ENCODE results near the gene KRT34.
"Not testable (repeated sequence)": the region's sequence is repeated elsewhere in the genome, so short reads cannot be mapped to it uniquely, and the experiment has no call there.

KRT34 gene

GRCh38 chr17:41390411-41390938, 8.4 kb upstream of the KRT34 start:
- no peaks in the 10 kb centered on the region for H3K4me1 ChIP-seq (ENCODE audit: control insufficient read depth in 1 of 2, insufficient read depth in 2 of 2, low read length in 2 of 2)
- H3K9me3 ChIP-seq (ENCODE audit: control insufficient read depth in 1 of 2, low read length in 2 of 2): peaks cover 0 to 19% of the 10 kb centered on the region in 2 donors
- H3K36me3 ChIP-seq (ENCODE audit: control insufficient read depth in 1 of 2, insufficient read depth in 2 of 2, low read length in 2 of 2): no peaks in the 10 kb centered on the region
- H3K27me3 ChIP-seq (ENCODE audit: low read depth, low read length): no peaks in the 10 kb centered on the region
- no peak overlapping the region for H3K4me3 ChIP-seq (ENCODE audit: low read depth in 1 of 2, low read length in 2 of 2)
- no peak overlapping the region for H3K27ac ChIP-seq (ENCODE audit: low read length)

GRCh38 chr17:41387670-41388069, 5.6 kb upstream of the KRT34 start:
- Histone ChIP-seq H3K36me3 (ENCODE audit: control insufficient read depth in 1 of 2, insufficient read depth in 2 of 2, low read length in 2 of 2) (no peaks in the 10 kb centered on the region), H3K4me1 (ENCODE audit: control insufficient read depth in 1 of 2, insufficient read depth in 2 of 2, low read length in 2 of 2) (no peaks in the 10 kb centered on the region), H3K27ac (ENCODE audit: low read length) (no peak overlapping the region), H3K4me3 (ENCODE audit: low read depth in 1 of 2, low read length in 2 of 2) (no peak overlapping the region), H3K9me3 (ENCODE audit: control insufficient read depth in 1 of 2, low read length in 2 of 2) (peaks cover 0 to 19% of the 10 kb centered on the region in 2 donors), H3K27me3 (ENCODE audit: low read depth, low read length) (no peaks in the 10 kb centered on the region)

DNA sequence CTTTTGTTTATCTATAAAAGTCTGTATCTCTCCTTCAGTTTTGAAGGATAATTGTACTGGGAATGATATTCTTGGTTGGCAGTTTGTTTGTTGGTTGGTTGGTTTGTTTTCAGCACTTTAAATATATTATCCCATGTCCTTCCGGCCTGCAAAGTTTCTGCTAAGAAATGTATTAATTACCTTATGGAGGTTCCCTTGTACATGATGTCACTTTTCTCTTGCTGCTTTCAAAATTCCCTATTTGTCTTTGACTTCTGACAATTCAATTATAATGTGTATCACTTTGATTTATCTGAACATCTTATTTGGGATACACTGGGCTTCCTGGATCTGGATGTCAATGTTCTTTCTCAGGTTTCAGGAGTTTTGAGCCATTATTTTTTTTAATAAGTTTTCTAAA, 4.1 kb upstream of the KRT34 start:
- no peaks in the 10 kb centered on the region for H3K36me3 ChIP-seq (ENCODE audit: control insufficient read depth in 1 of 2, insufficient read depth in 2 of 2, low read length in 2 of 2)
- H3K9me3 ChIP-seq (ENCODE audit: control insufficient read depth in 1 of 2, low read length in 2 of 2): peaks cover 0 to 19% of the 10 kb centered on the region in 2 donors
- no peaks in the 10 kb centered on the region for H3K4me1 ChIP-seq (ENCODE audit: control insufficient read depth in 1 of 2, insufficient read depth in 2 of 2, low read length in 2 of 2)
- H3K4me3 ChIP-seq (ENCODE audit: low read depth in 1 of 2, low read length in 2 of 2): no peak overlapping the region
- H3K27ac ChIP-seq (ENCODE audit: low read length): no peak overlapping the region
- no peaks in the 10 kb centered on the region for H3K27me3 ChIP-seq (ENCODE audit: low read depth, low read length)

DNA sequence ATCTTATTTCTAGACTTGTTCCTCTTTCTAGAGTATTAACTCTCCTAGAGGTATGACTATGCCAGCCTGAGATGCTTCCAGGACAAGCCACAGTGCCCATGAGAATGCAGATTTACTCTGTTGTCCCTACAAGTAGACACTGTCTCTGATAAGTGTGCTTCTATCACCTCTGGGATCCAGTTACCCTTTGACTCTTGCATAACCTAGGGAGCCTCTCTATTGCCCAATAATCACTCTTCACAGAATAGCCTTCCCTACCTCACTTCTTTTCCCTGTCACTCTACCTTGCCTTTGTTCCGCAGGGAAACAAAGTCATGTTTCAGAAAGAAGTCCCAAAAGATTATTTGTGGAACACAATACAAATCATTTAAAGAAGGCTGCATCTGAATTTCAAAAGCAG, 1.6 kb upstream of the KRT34 start:
- no peaks in the 10 kb centered on the region for H3K4me1 ChIP-seq (ENCODE audit: control insufficient read depth in 1 of 2, insufficient read depth in 2 of 2, low read length in 2 of 2)
- H3K27ac ChIP-seq (ENCODE audit: low read length): no peak overlapping the region
- H3K4me3 ChIP-seq (ENCODE audit: low read depth in 1 of 2, low read length in 2 of 2): no peak overlapping the region
- no peaks in the 10 kb centered on the region for H3K27me3 ChIP-seq (ENCODE audit: low read depth, low read length)
- H3K9me3 ChIP-seq (ENCODE audit: control insufficient read depth in 1 of 2, low read length in 2 of 2): peaks cover 0 to 19% of the 10 kb centered on the region in 2 donors
- no peaks in the 10 kb centered on the region for H3K36me3 ChIP-seq (ENCODE audit: control insufficient read depth in 1 of 2, insufficient read depth in 2 of 2, low read length in 2 of 2)

DNA sequence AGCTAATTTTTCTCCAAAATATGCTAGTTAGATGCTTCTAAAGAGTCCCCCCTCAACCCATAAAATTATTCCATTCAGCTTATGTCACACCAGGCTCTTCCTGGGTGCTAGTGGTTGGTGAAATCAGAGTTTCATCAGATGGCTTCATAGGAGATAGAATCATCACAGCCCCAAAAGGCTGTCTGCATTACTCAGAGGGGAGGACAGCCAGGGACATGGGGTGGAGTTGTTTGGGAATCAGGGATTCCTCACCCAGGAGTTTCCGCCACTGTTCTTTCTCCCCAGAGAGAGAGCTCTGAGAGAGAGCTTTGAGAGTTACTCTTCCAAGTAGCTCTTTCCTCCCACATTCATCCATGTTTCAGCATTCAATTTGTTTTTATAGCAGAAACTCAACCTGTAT, 288 bp upstream of the KRT34 start:
- H3K4me3 ChIP-seq (ENCODE audit: low read depth in 1 of 2, low read length in 2 of 2): no peak overlapping the region
- no peaks in the 10 kb centered on the region for H3K4me1 ChIP-seq (ENCODE audit: control insufficient read depth in 1 of 2, insufficient read depth in 2 of 2, low read length in 2 of 2)
- peaks cover 0 to 13% of the 10 kb centered on the region in 2 donors for H3K9me3 ChIP-seq (ENCODE audit: control insufficient read depth in 1 of 2, low read length in 2 of 2)
- no peaks in the 10 kb centered on the region for H3K36me3 ChIP-seq (ENCODE audit: control insufficient read depth in 1 of 2, insufficient read depth in 2 of 2, low read length in 2 of 2)
- H3K27me3 ChIP-seq (ENCODE audit: low read depth, low read length): no peaks in the 10 kb centered on the region
- no peak overlapping the region for H3K27ac ChIP-seq (ENCODE audit: low read length)

- not testable (repeated sequence) for H3K4me3 ChIP-seq (ENCODE audit: low read depth in 1 of 2, low read length in 2 of 2); H3K4me1 ChIP-seq (ENCODE audit: control insufficient read depth in 1 of 2, insufficient read depth in 2 of 2, low read length in 2 of 2); H3K27ac ChIP-seq (ENCODE audit: low read length); H3K27me3 ChIP-seq (ENCODE audit: low read depth, low read length); H3K36me3 ChIP-seq (ENCODE audit: control insufficient read depth in 1 of 2, insufficient read depth in 2 of 2, low read length in 2 of 2); H3K9me3 ChIP-seq (ENCODE audit: control insufficient read depth in 1 of 2, low read length in 2 of 2)
These were observed 2.0 kb downstream of the KRT34 start for GRCh38 chr17:41380091-41380490.

GRCh38 chr17:41377546-41377945, 4.6 kb downstream of the KRT34 start:
- peaks cover 0 to 3% of the 10 kb centered on the region in 2 donors for H3K9me3 ChIP-seq (ENCODE audit: control insufficient read depth in 1 of 2, low read length in 2 of 2)
- H3K4me1 ChIP-seq (ENCODE audit: control insufficient read depth in 1 of 2, insufficient read depth in 2 of 2, low read length in 2 of 2): no peaks in the 10 kb centered on the region
- no peaks in the 10 kb centered on the region for H3K27me3 ChIP-seq (ENCODE audit: low read depth, low read length)
- no peak overlapping the region for H3K27ac ChIP-seq (ENCODE audit: low read length)
- H3K36me3 ChIP-seq (ENCODE audit: control insufficient read depth in 1 of 2, insufficient read depth in 2 of 2, low read length in 2 of 2): no peaks in the 10 kb centered on the region
- H3K4me3 ChIP-seq (ENCODE audit: low read depth in 1 of 2, low read length in 2 of 2): no peak overlapping the region

- Histone ChIP-seq H3K27me3 (ENCODE audit: low read depth, low read length) (no peaks in the 10 kb centered on the region), H3K36me3 (ENCODE audit: control insufficient read depth in 1 of 2, insufficient read depth in 2 of 2, low read length in 2 of 2) (no peaks in the 10 kb centered on the region), H3K9me3 (ENCODE audit: control insufficient read depth in 1 of 2, low read length in 2 of 2) (peaks cover 0 to 3% of the 10 kb centered on the region in 2 donors), H3K4me3 (ENCODE audit: low read depth in 1 of 2, low read length in 2 of 2) (no peak within 1 kb of the TSS), H3K27ac (ENCODE audit: low read length) (no peak within 1 kb of the TSS), H3K4me1 (ENCODE audit: control insufficient read depth in 1 of 2, insufficient read depth in 2 of 2, low read length in 2 of 2) (no peaks in the 10 kb centered on the region)
These were observed 12.4 kb downstream of the KRT34 start, which contains the start of gene KRT33B for GRCh38 chr17:41369713-41370112. Gene KRT33B, minus strand, starts transcription at chr17:41369813. Its CDS starts 63 bp downstream, at chr17:41369750.

DNA sequence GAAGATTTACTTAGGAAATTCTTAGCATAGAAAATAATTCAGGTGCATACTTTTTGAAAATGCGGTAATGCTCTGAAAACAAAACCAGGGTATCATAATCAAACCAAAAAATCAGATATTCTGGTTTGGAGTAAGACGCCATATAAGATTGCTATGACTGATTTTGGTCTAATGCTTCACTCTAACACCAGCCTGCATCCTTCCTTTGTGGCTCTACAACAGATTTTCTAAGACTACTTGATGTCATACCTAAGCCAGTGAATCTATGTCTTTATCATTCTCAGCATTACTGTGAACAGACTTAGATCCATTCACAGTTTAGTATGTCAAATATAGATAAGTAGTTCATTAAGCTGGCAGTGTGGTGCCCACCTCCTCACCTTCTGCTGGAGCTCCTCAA, 13.1 kb downstream of the KRT34 start:
- no peaks in the 10 kb centered on the region for H3K9me3 ChIP-seq (ENCODE audit: control insufficient read depth in 1 of 2, low read length in 2 of 2)
- no peak overlapping the region for H3K27ac ChIP-seq (ENCODE audit: low read length)
- no peaks in the 10 kb centered on the region for H3K27me3 ChIP-seq (ENCODE audit: low read depth, low read length)
- no peaks in the 10 kb centered on the region for H3K4me1 ChIP-seq (ENCODE audit: control insufficient read depth in 1 of 2, insufficient read depth in 2 of 2, low read length in 2 of 2)
- H3K36me3 ChIP-seq (ENCODE audit: control insufficient read depth in 1 of 2, insufficient read depth in 2 of 2, low read length in 2 of 2): no peaks in the 10 kb centered on the region
- no peak overlapping the region for H3K4me3 ChIP-seq (ENCODE audit: low read depth in 1 of 2, low read length in 2 of 2)

- H3K27ac ChIP-seq (ENCODE audit: low read length): no peak overlapping the region
- H3K9me3 ChIP-seq (ENCODE audit: control insufficient read depth in 1 of 2, low read length in 2 of 2): no peaks in the 10 kb centered on the region
- H3K4me3 ChIP-seq (ENCODE audit: low read depth in 1 of 2, low read length in 2 of 2): no peak overlapping the region
- H3K36me3 ChIP-seq (ENCODE audit: control insufficient read depth in 1 of 2, insufficient read depth in 2 of 2, low read length in 2 of 2): no peaks in the 10 kb centered on the region
- H3K4me1 ChIP-seq (ENCODE audit: control insufficient read depth in 1 of 2, insufficient read depth in 2 of 2, low read length in 2 of 2): no peaks in the 10 kb centered on the region
- H3K27me3 ChIP-seq (ENCODE audit: low read depth, low read length): no peaks in the 10 kb centered on the region
These were observed 14.6 kb downstream of the KRT34 start for GRCh38 chr17:41367426-41368075.

GRCh38 chr17:41366070-41366469, 16.0 kb downstream of the KRT34 start:
- H3K4me3 ChIP-seq (ENCODE audit: low read depth in 1 of 2, low read length in 2 of 2): no peak overlapping the region

DNA sequence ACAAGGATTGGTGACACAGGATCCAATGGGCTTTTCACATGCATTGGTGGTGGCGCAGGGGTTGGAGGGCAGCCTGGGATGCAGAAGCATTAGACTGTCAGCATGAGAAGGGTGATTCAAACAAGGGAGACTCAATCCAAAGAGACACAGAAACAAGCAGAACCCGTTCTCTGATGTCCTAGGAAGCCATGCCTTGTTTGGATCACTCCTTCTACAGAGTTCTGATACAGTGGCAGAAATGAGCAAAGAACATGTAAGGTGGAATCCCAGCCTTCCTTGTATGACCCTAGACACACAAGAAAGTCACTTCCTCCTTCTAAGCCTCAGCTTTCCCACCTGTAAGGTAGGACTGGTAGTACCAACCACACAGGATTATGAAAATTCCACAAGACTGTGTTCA, 18.2 kb downstream of the KRT34 start:
- no peak overlapping the region for H3K27ac ChIP-seq (ENCODE audit: low read length)
- H3K4me3 ChIP-seq (ENCODE audit: low read depth in 1 of 2, low read length in 2 of 2): no peak overlapping the region
- no peaks in the 10 kb centered on the region for H3K4me1 ChIP-seq (ENCODE audit: control insufficient read depth in 1 of 2, insufficient read depth in 2 of 2, low read length in 2 of 2)
- H3K9me3 ChIP-seq (ENCODE audit: control insufficient read depth in 1 of 2, low read length in 2 of 2): no peaks in the 10 kb centered on the region
- H3K36me3 ChIP-seq (ENCODE audit: control insufficient read depth in 1 of 2, insufficient read depth in 2 of 2, low read length in 2 of 2): no peaks in the 10 kb centered on the region
- H3K27me3 ChIP-seq (ENCODE audit: low read depth, low read length): no peaks in the 10 kb centered on the region

More at GRCh38 chr17:41366070-41366469, 16.0 kb downstream of the KRT34 start:
- H3K9me3 ChIP-seq (ENCODE audit: control insufficient read depth in 1 of 2, low read length in 2 of 2): no peaks in the 10 kb centered on the region
- H3K4me1 ChIP-seq (ENCODE audit: control insufficient read depth in 1 of 2, insufficient read depth in 2 of 2, low read length in 2 of 2): no peaks in the 10 kb centered on the region
- H3K36me3 ChIP-seq (ENCODE audit: control insufficient read depth in 1 of 2, insufficient read depth in 2 of 2, low read length in 2 of 2): no peaks in the 10 kb centered on the region
- no peaks in the 10 kb centered on the region for H3K27me3 ChIP-seq (ENCODE audit: low read depth, low read length)
- no peak overlapping the region for H3K27ac ChIP-seq (ENCODE audit: low read length)
